HL-60 (cell line): Measurements from ENCODE around the gene DNAH5.

Experiments
- DNase-seq, 2 experiments: peaks; one replicate each; pipeline ENCODE4 v3.0.0-alpha.2; 2010 to 2020; ENCODE audit warnings: low read depth in 1 of 2, low spot score in 1 of 2
- H3K27ac ChIP-seq: fragments of 250-450 bp; sonication (Bioruptor Pico); replicated peaks from 2 replicates; pipeline ENCODE4 v1.5.1; 2020; ENCODE audit warnings: mild to moderate bottlenecking, moderate library complexity
- H3K27me3 ChIP-seq: fragments of 250-450 bp; sonication (Bioruptor Pico); 2 replicates; pipeline ENCODE4 v1.5.1; 2021; ENCODE audit warnings: mild to moderate bottlenecking, moderate library complexity; ENCODE audit not compliant: insufficient read depth, poor library complexity, severe bottlenecking
- H3K4me3 ChIP-seq: replicated peaks from 2 replicates; pipeline ENCODE4 v1.5.1; 2011; ENCODE audit warnings: mild to moderate bottlenecking, control low read depth, low read length; ENCODE audit not compliant: insufficient read depth
- CTCF ChIP-seq: IDR thresholded peaks from one replicate; pipeline ENCODE4 v1.5.1; 2011; ENCODE audit warnings: low read length, control low read depth, inconsistent platforms; ENCODE audit not compliant: insufficient read depth
- GABPA ChIP-seq: IDR thresholded peaks from 2 replicates; pipeline ENCODE4 v1.6.1; 2012; ENCODE audit warnings: low read depth
- POLR2AphosphoS5 ChIP-seq: IDR thresholded peaks from 2 replicates; pipeline ENCODE4 v1.6.1; 2012; ENCODE audit warnings: low read depth
- SPI1 ChIP-seq: IDR thresholded peaks from 2 replicates; pipeline ENCODE4 v1.6.1; 2012; ENCODE audit warnings: low read depth, mild to moderate bottlenecking, borderline replicate concordance
- TF ChIP-seq, protein P1 (sequence below): IDR thresholded peaks from 2 replicates; pipeline ENCODE4 v1.6.1; 2012; ENCODE audit warnings: low read depth; ENCODE audit not compliant: insufficient replicate concordance

DNAH5 gene

GRCh38 chr5:13773649-13774048, 170.8 kb downstream of the DNAH5 start:
- no peaks in the 10 kb centered on the region for H3K27me3 ChIP-seq
- no peak for TF ChIP-seq GABPA
- TF ChIP-seq CTCF, result no peak
- TF ChIP-seq, protein P1, sequence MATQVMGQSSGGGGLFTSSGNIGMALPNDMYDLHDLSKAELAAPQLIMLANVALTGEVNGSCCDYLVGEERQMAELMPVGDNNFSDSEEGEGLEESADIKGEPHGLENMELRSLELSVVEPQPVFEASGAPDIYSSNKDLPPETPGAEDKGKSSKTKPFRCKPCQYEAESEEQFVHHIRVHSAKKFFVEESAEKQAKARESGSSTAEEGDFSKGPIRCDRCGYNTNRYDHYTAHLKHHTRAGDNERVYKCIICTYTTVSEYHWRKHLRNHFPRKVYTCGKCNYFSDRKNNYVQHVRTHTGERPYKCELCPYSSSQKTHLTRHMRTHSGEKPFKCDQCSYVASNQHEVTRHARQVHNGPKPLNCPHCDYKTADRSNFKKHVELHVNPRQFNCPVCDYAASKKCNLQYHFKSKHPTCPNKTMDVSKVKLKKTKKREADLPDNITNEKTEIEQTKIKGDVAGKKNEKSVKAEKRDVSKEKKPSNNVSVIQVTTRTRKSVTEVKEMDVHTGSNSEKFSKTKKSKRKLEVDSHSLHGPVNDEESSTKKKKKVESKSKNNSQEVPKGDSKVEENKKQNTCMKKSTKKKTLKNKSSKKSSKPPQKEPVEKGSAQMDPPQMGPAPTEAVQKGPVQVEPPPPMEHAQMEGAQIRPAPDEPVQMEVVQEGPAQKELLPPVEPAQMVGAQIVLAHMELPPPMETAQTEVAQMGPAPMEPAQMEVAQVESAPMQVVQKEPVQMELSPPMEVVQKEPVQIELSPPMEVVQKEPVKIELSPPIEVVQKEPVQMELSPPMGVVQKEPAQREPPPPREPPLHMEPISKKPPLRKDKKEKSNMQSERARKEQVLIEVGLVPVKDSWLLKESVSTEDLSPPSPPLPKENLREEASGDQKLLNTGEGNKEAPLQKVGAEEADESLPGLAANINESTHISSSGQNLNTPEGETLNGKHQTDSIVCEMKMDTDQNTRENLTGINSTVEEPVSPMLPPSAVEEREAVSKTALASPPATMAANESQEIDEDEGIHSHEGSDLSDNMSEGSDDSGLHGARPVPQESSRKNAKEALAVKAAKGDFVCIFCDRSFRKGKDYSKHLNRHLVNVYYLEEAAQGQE, result no peak
- no peak for TF ChIP-seq SPI1
- no peak for TF ChIP-seq POLR2AphosphoS5
- H3K27ac ChIP-seq, result no peak overlapping the region
- no peak overlapping the region for H3K4me3 ChIP-seq
- no peak for DNase-seq

DNA sequence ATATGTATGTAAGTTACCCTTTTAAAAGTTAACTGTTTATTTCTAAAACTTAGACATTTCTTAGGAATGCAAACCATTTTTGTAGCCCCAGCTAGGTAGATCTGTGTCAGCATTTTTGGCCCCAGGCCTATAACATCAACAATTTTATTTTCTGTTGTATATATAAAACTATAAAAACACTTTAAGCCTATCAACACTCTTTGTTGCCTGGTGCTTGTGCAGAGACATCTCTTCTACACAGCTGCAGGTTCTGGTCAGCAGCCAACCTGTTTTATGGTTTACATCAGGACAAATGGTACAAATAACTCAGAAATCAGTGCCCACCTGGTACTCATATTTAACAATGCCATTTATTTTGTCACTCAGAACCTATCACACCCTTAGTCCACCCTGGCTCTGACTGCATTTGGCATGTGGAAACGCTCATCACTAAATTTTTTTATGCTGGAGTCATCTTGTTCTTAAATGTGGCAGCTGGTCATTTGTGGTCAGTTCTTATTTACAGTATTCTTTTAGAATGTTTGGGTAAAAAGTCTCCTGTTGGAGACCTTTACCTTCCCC, 173.4 kb downstream of the DNAH5 start:
- Histone ChIP-seq H3K27me3 (no peaks in the 10 kb centered on the region), H3K4me3 (no peak overlapping the region), H3K27ac (no peak overlapping the region)
- DNase-seq, result no peak
- no peak for TF ChIP-seq SPI1
- TF ChIP-seq, protein P1, result no peak
- TF ChIP-seq GABPA, result no peak
- TF ChIP-seq POLR2AphosphoS5, result no peak

DNA sequence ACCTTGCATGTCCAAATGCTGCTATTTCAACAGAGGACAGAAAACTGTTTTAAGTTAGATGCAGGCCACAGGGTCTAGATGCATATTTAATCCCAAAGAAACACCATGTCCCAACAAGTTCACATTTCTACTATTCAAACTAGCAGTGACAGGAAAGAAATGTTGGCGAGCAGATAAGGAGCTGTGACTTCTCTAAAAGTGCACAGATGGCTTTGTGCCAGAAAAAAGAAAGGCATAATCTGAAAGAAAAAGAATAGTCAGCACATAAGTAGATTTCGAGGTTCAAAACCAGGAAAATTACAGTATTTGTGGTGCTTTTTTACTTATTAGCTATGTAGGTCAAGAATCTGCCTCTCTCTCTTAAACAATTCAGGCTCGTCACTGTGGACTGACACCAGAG, 178.3 kb downstream of the DNAH5 start:
- no peak overlapping the region for H3K27ac ChIP-seq
- TF ChIP-seq GABPA, result no peak
- no peak for TF ChIP-seq CTCF
- no peak overlapping the region for H3K4me3 ChIP-seq
- DNase-seq, result no peak
- H3K27me3 ChIP-seq, result no peaks in the 10 kb centered on the region

GRCh38 chr5:13763719-13764118, 180.8 kb downstream of the DNAH5 start:
- no peaks in the 10 kb centered on the region for H3K27me3 ChIP-seq
- no peak for DNase-seq
- no peak overlapping the region for H3K27ac ChIP-seq
- H3K4me3 ChIP-seq, result no peak overlapping the region
- TF ChIP-seq CTCF (no peak), SPI1 (no peak), POLR2AphosphoS5 (no peak), GABPA (no peak)
- TF ChIP-seq, protein P1, result no peak
